GM10847 (cell line): Measurements from ENCODE around the gene PGM2.

ENCODE experiments used
- POLR2A ChIP-seq: IDR thresholded peaks from 2 replicates; pipeline ENCODE4 v1.6.1; 2011; ENCODE audit not compliant: insufficient read length; ENCODE audit errors: extremely low read depth

The PGM2 gene

GRCh38 chr4:37908488-37909331 lies 82.2 kb downstream of the PGM2 start:
- no peak for TF ChIP-seq POLR2A

GRCh38 chr4:37909332-37910090 lies 83.0 kb downstream of the PGM2 start:
- no peak for TF ChIP-seq POLR2A

GRCh38 chr4:37910091-37910486 lies 83.6 kb downstream of the PGM2 start:
- TF ChIP-seq POLR2A = no peak
